B cell (primary cell): ENCODE measurements around the gene PSMD3. TPM values are rescaled to one million over a fixed set of nuclear protein-coding genes. Genes with fewer than 3 reads are reported as not detected.

Experiments
- ATAC-seq: fragments of 200-7000 bp; cut with Tn5 transposase; one replicate; pipeline ENCODE4 v1.10.0; 2021; ENCODE audit warnings: low read depth, mild to moderate bottlenecking, moderate number of reproducible peaks, moderate library complexity
- CTCF ChIA-PET: fragments of 350-600 bp; sonication (Branson Sonifier 250); formaldehyde crosslinking; loops from one replicate; lab custom pipeline; 2021; ENCODE audit warnings: antibody characterized with exemption, inconsistent platforms; lab: Charles Lee
- POLR2A ChIA-PET: fragments of 350-600 bp; sonication (Branson Sonifier 250); formaldehyde crosslinking; loops from one replicate; lab custom pipeline; 2021; ENCODE audit warnings: antibody characterized with exemption; lab: Charles Lee
- DNase-seq: peaks from one replicate; pipeline ENCODE4 v3.0.0; 2013
- H2AFZ ChIP-seq: 2 replicates; pipeline ENCODE4 v1.6.1; 2012; ENCODE audit warnings: mild to moderate bottlenecking, low read depth, low read length; ENCODE audit not compliant: insufficient read depth, poor library complexity, severe bottlenecking
- H3K27ac ChIP-seq, 2 donors: 1 replicate in 1 of 2; 2 replicates in 1 of 2; pipeline ENCODE4 v1.5.1; 2012 to 2013; ENCODE audit warnings: low read length in 2 of 2, mild to moderate bottlenecking in 2 of 2, moderate library complexity in 1 of 2
- H3K27me3 ChIP-seq, 4 experiments: fragments of 200-600 bp in 1 of 4; sonication (generic) in 1 of 4; replicated peaks in 1 of 4; 1 replicate in 2 of 4; 2 replicates in 2 of 4; pipeline versions ENCODE4 v1.6.1 to v1.7.0; 2013 to 2016; ENCODE audit warnings: low read length in 3 of 4, mild to moderate bottlenecking in 2 of 4, mixed read lengths in 1 of 4, moderate library complexity in 1 of 4; ENCODE audit not compliant: insufficient read depth in 4 of 4, control insufficient read depth in 3 of 4; ENCODE audit errors: control extremely low read depth in 1 of 4
- H3K36me3 ChIP-seq, 2 experiments: replicated peaks in 1 of 2; 1 replicate in 1 of 2; 2 replicates in 1 of 2; pipeline versions ENCODE4 v1.6.1 to v1.7.1; 2013; ENCODE audit warnings: low read length in 1 of 2; ENCODE audit not compliant: insufficient read depth in 2 of 2, control insufficient read depth in 1 of 2; ENCODE audit errors: control extremely low read depth in 1 of 2, extremely low read depth in 1 of 2
- H3K4me1 ChIP-seq, 2 donors: fragments of 200-600 bp in 1 of 2; sonication (generic) in 1 of 2; 1 replicate in 1 of 2; 2 replicates in 1 of 2; pipeline versions ENCODE4 v1.5.1 to v1.6.1; 2013 to 2017; ENCODE audit warnings: low read length in 2 of 2; ENCODE audit not compliant: control insufficient read depth in 2 of 2, insufficient read depth in 2 of 2
- H3K4me2 ChIP-seq: replicated peaks from 2 replicates; pipeline ENCODE3; 2012; ENCODE audit warnings: mild to moderate bottlenecking, low read depth, low read length; ENCODE audit not compliant: poor library complexity, severe bottlenecking
- H3K4me3 ChIP-seq, 5 experiments: fragments of 200-600 bp in 1 of 5; sonication (generic) in 1 of 5; 1 replicate in 3 of 5; 2 replicates in 2 of 5; pipeline versions ENCODE4 v1.5.1 to v1.7.0; 2011 to 2016; ENCODE audit warnings: low read length in 4 of 5, mild to moderate bottlenecking in 4 of 5, low read depth in 2 of 5, control low read depth in 1 of 5, moderate library complexity in 1 of 5; ENCODE audit not compliant: insufficient read depth in 1 of 5; ENCODE audit errors: control extremely low read depth in 1 of 5, extremely low read depth in 1 of 5
- H3K79me2 ChIP-seq: fragments of 200-600 bp; sonication (generic); one replicate; pipeline ENCODE4 v1.6.0; 2016; ENCODE audit warnings: low read length; ENCODE audit not compliant: control insufficient read depth, insufficient read depth
- H3K9ac ChIP-seq: fragments of 200-600 bp; sonication (generic); 2 replicates; pipeline ENCODE4 v1.6.1; 2017; ENCODE audit warnings: mild to moderate bottlenecking, low read length, moderate library complexity
- H3K9me3 ChIP-seq, 3 donors: one replicate each; pipeline versions ENCODE4 v1.6.1 to v1.7.1; 2013; ENCODE audit warnings: low read length in 2 of 3; ENCODE audit not compliant: control insufficient read depth in 2 of 3, insufficient read depth in 1 of 3; ENCODE audit errors: control extremely low read depth in 1 of 3
- H4K20me1 ChIP-seq: 2 replicates; pipeline ENCODE4 v1.6.0; 2012; ENCODE audit warnings: mild to moderate bottlenecking, low read length; ENCODE audit not compliant: insufficient read depth, control insufficient read depth, poor library complexity, severe bottlenecking
- H3K27ac Mint-ChIP-seq: one replicate; pipeline ENCODE4 v1.8.0; 2021; ENCODE audit warnings: mixed read lengths
- H3K27me3 Mint-ChIP-seq: one replicate; pipeline ENCODE4 v1.8.0; 2021; ENCODE audit warnings: mixed read lengths
- H3K4me1 Mint-ChIP-seq: one replicate; pipeline ENCODE4 v1.8.0; 2021; ENCODE audit warnings: mixed read lengths
- H3K4me3 Mint-ChIP-seq: one replicate; pipeline ENCODE4 v1.8.0; 2021; ENCODE audit warnings: mixed read lengths
- H3K9me3 Mint-ChIP-seq: one replicate; pipeline ENCODE4 v1.8.0; 2022; ENCODE audit warnings: mixed read lengths; ENCODE audit not compliant: insufficient read depth
- CTCF ChIP-seq: fragments of 200-600 bp; IDR thresholded peaks from one replicate; pipeline ENCODE4 v1.8.0; 2022; ENCODE audit warnings: antibody characterized with exemption, mild to moderate bottlenecking
- EZH2 ChIP-seq: IDR thresholded peaks from 2 replicates; pipeline ENCODE4 v1.6.1; 2012; ENCODE audit warnings: borderline replicate concordance, low read depth, mild to moderate bottlenecking, moderate library complexity, low read length; ENCODE audit not compliant: insufficient read depth, poor library complexity, severe bottlenecking
- WGBS: methylation state at CpG from one replicate; pipeline ENCODE4 v1.1.5; 2013; ENCODE audit warnings: missing lambda C conversion rate; ENCODE audit not compliant: insufficient coverage; 5-methylcytosine and 5-hydroxymethylcytosine counted together
- intact Hi-C: fragments of 100-400 bp; cut with micrococcal nuclease; formaldehyde crosslinking; loops from one replicate; pipeline ENCODE4 v1.10.0; 2022
- polyA plus RNA-seq: library from polyadenylated mRNA; depleted of rRNA; stranded (reverse); fragments of >200 nt; gene quantifications from 2 replicates; pipeline ENCODE4 v1.2.3, GENCODE V29; 2012
- total RNA-seq, 2 donors: library from RNA; stranded (reverse); fragments of 120-200 nt in 1 of 2; gene quantifications; 1 replicate in 1 of 2; 2 replicates in 1 of 2; pipeline versions ENCODE4 v1.2.3 to v1.2.4, GENCODE V29; 2013 to 2022

PSMD3 gene
- total and polyA plus RNA-seq, 2 donors (not counting 1 experiment from before 2014, with no cell fraction given), result 72.6 to 76.6 TPM

- Mint-ChIP-seq H3K27me3 (no peaks in the 10 kb centered on the region), H3K9me3 (no peaks in the 10 kb centered on the region), H3K4me1 (no peaks in the 10 kb centered on the region), H3K4me3 (no peak overlapping the region), H3K27ac (no peak overlapping the region)
- no peak for TF ChIP-seq EZH2
- no peak for TF ChIP-seq CTCF
- Histone ChIP-seq H3K4me3 (no peak overlapping the region), H3K9ac (no peak overlapping the region), H3K27ac (no peak overlapping the region), H3K27me3 (no peaks in the 10 kb centered on the region), H3K36me3 (peaks cover 0 to 65% of the 10 kb centered on the region in 2 experiments), H3K9me3 (no peaks in the 10 kb centered on the region), H4K20me1 (no peaks in the 10 kb centered on the region), H2AFZ (no peak overlapping the region), H3K4me1 (no peaks in the 10 kb centered on the region), H3K4me2 (no peak overlapping the region), H3K79me2 (no peaks in the 10 kb centered on the region)
- 93% methylated on average over 9 of the region's 9 CpGs for WGBS
- CTCF ChIA-PET, result interaction anchor here (1.0 to 2.5 kb wide), 4 partner anchors 8 to 65 kb away, joined by 3 to 9 read pairs (median 4); no protein-coding TSS in a partner anchor
- DNase-seq (no peak), ATAC-seq (no peak)
- intact Hi-C loops, result no loop called here
- POLR2A ChIA-PET, result interaction anchor here (0.6 kb wide), 1 partner anchor 152 kb away, joined by 3 read pairs; no protein-coding TSS in a partner anchor
Measured at GRCh38 chr17:40021451-40021971, 40.9 kb downstream of the PSMD3 start.

- no peaks in the 10 kb centered on the region for H4K20me1 ChIP-seq
- peaks cover 0 to 5% of the 10 kb centered on the region in 2 donors for H3K4me1 ChIP-seq
- H3K4me3 ChIP-seq, result no peak overlapping the region
- Mint-ChIP-seq H3K27ac (no peak overlapping the region), H3K9me3 (no peaks in the 10 kb centered on the region), H3K4me3 (no peak overlapping the region), H3K4me1 (peaks cover 4% of the 10 kb centered on the region), H3K27me3 (no peaks in the 10 kb centered on the region)
- intact Hi-C loops, result no loop called here
- H3K9ac ChIP-seq, result no peak overlapping the region
- ChIA-PET POLR2A (interaction anchor here (0.5 kb wide), 1 partner anchor 83 kb away, joined by 3 read pairs; no protein-coding TSS in a partner anchor), CTCF (interaction anchor here (0.7 to 1.4 kb wide), 2 partner anchors 9 to 149 kb away, joined by 3 to 6 read pairs; no protein-coding TSS in a partner anchor)
- DNase-seq, result no peak
- no peak overlapping the region for H2AFZ ChIP-seq
- no peak for ATAC-seq
- H3K79me2 ChIP-seq, result no peaks in the 10 kb centered on the region
- H3K9me3 ChIP-seq, result no peaks in the 10 kb centered on the region
- TF ChIP-seq EZH2, result no peak
- no peak overlapping the region for H3K4me2 ChIP-seq
- peaks cover 0 to 71% of the 10 kb centered on the region in 2 experiments for H3K36me3 ChIP-seq
- no peaks in the 10 kb centered on the region for H3K27me3 ChIP-seq
- H3K27ac ChIP-seq, result no peak overlapping the region
- WGBS, result 98% methylated on average over 9 of the region's 9 CpGs
Measured at GRCh38 chr17:40022497-40022896, 41.9 kb downstream of the PSMD3 start.
